ENCODE measurements around the gene ZNF554. TPM values are rescaled to one million over a fixed set of nuclear protein-coding genes. Genes with fewer than 3 reads are reported as not detected.
A peak's percentile ranks its signal among the peaks of the same experiment; 100 is the strongest.

The ZNF554 gene
- total and polyA plus RNA-seq, 8 donors, result 2.1 to 9.0 (median 8.3) TPM

- no peak overlapping the region for H3K4me3 ChIP-seq
- DNase-seq (peak in 1 of 4 donors; percentile 57), ATAC-seq (no peak)
- peaks cover 0 to 89% of the 10 kb centered on the region in 2 donors for H3K36me3 ChIP-seq
- H3K4me1 ChIP-seq, result no peaks in the 10 kb centered on the region
- intact Hi-C loops (cut with DNase I), result no loop called here
- H3K27ac ChIP-seq, result no peak overlapping the region
- H3K9me3 ChIP-seq, result no peaks in the 10 kb centered on the region
- H3K27me3 ChIP-seq, result no peaks in the 10 kb centered on the region
- TF ChIP-seq, protein P1, sequence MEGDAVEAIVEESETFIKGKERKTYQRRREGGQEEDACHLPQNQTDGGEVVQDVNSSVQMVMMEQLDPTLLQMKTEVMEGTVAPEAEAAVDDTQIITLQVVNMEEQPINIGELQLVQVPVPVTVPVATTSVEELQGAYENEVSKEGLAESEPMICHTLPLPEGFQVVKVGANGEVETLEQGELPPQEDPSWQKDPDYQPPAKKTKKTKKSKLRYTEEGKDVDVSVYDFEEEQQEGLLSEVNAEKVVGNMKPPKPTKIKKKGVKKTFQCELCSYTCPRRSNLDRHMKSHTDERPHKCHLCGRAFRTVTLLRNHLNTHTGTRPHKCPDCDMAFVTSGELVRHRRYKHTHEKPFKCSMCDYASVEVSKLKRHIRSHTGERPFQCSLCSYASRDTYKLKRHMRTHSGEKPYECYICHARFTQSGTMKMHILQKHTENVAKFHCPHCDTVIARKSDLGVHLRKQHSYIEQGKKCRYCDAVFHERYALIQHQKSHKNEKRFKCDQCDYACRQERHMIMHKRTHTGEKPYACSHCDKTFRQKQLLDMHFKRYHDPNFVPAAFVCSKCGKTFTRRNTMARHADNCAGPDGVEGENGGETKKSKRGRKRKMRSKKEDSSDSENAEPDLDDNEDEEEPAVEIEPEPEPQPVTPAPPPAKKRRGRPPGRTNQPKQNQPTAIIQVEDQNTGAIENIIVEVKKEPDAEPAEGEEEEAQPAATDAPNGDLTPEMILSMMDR (IDR thresholded peaks at IDR 0.05), result no peak
These were observed 15.3 kb upstream of the ZNF554 start for GRCh38 chr19:2804156-2805004.

DNA sequence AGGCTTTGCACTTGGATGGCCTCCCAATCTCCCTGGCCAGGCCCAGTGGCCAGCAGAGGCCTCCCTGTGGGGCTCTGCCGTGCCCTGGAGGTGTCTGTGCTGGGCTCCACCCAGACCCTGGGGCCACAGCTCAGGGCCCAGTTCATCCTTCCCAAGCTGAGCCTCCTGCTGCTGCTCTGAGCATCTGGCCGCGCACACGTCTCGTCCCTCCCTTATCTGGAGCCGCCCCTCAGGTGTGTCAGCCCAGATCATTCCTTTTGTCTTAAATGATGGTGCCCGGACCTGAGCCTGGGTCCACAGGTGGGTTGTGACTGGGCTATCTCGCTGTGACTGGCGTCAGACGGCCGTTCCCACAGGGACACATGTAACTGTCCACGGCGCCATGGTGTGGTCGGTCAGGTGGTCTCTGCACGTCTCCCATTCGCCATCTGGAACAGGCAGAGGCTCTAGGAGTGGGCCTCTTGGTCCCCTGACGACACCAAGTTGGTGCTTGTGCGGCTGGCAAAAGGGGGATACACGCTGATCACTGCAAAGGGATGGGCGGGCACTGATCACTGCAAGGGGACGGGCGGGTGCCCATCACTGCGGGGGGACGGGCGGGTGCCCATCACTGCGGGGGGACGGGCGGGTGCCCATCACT is 14.3 kb upstream of the ZNF554 start:
- intact Hi-C loops (cut with DNase I), result no loop called here
- Histone ChIP-seq H3K9me3 (no peaks in the 10 kb centered on the region), H3K27ac (no peak overlapping the region), H3K27me3 (no peaks in the 10 kb centered on the region), H3K4me1 (no peaks in the 10 kb centered on the region), H3K4me3 (no peak overlapping the region), H3K36me3 (peaks cover 0 to 89% of the 10 kb centered on the region in 2 donors)
- ATAC-seq, result no peak
- peak in 1 of 4 donors; percentile 40 for DNase-seq
- TF ChIP-seq, protein P1 (IDR thresholded peaks at IDR 0.05), result no peak

- no peak for ATAC-seq
- Histone ChIP-seq H3K27ac (no peak overlapping the region), H3K36me3 (peaks cover 0 to 89% of the 10 kb centered on the region in 2 donors), H3K4me3 (no peak overlapping the region), H3K4me1 (no peaks in the 10 kb centered on the region), H3K27me3 (no peaks in the 10 kb centered on the region), H3K9me3 (no peaks in the 10 kb centered on the region)
- peak in 1 of 4 donors; percentile 61 for DNase-seq
- intact Hi-C loops (cut with DNase I), result no loop called here
- TF ChIP-seq, protein P1 (IDR thresholded peaks at IDR 0.05), result no peak
These were observed 13.5 kb upstream of the ZNF554 start for GRCh38 chr19:2805991-2806649.

GRCh38 chr19:2806736-2807378 is 12.8 kb upstream of the ZNF554 start:
- Histone ChIP-seq H3K9me3 (no peaks in the 10 kb centered on the region), H3K27me3 (no peaks in the 10 kb centered on the region), H3K4me3 (no peak overlapping the region), H3K36me3 (peaks cover 0 to 90% of the 10 kb centered on the region in 2 donors), H3K4me1 (no peaks in the 10 kb centered on the region), H3K27ac (no peak overlapping the region)
- TF ChIP-seq, protein P1 (IDR thresholded peaks at IDR 0.05), result no peak
- ATAC-seq (no peak), DNase-seq (peak in 1 of 4 donors; percentile 60)
- intact Hi-C loops (cut with DNase I), result no loop called here

Data from left lung (tissue), 10 donors.